SK-N-MC (cell line): ENCODE measurements around the gene RNF14.

Experiments used
- DNase-seq: peaks from one replicate; pipeline ENCODE4 v3.0.0-alpha.2; 2011; ENCODE audit warnings: low read depth, low spot score
- H3K27ac ChIP-seq: fragments of 200-600 bp; sonication (generic); 2 replicates; pipeline ENCODE4 v1.5.1; 2016; ENCODE audit warnings: mixed run types
- H3K36me3 ChIP-seq: fragments of 200-600 bp; sonication (generic); 2 replicates; pipeline ENCODE4 v1.6.1; 2017; ENCODE audit warnings: antibody characterized with exemption, low read length, mixed read lengths; ENCODE audit not compliant: insufficient read depth
- H3K4me3 ChIP-seq: fragments of 200-600 bp; sonication (generic); 2 replicates; pipeline ENCODE4 v1.5.1; 2016
- H3K9ac ChIP-seq: fragments of 200-600 bp; sonication (generic); 2 replicates; pipeline ENCODE4 v1.8.0; 2017; ENCODE audit warnings: mixed run types, mixed read lengths; ENCODE audit not compliant: insufficient read length
- H3K9me3 ChIP-seq: fragments of 200-600 bp; sonication (generic); 2 replicates; pipeline ENCODE4 v1.6.1; 2017; ENCODE audit warnings: low read depth, mild to moderate bottlenecking, antibody characterized with exemption, low read length, moderate library complexity, mixed read lengths
- EZH2 ChIP-seq: fragments of 200-600 bp; sonication (generic); IDR thresholded peaks from one replicate; pipeline ENCODE4 v1.6.1; 2017; ENCODE audit warnings: antibody characterized with exemption
- FOXP2 ChIP-seq: optimal IDR thresholded peaks from 2 replicates; pipeline ENCODE3; 2011; ENCODE audit warnings: mild to moderate bottlenecking, moderate library complexity; ENCODE audit not compliant: insufficient read depth; ENCODE audit errors: extremely low read length, control extremely low read depth
- POLR2AphosphoS5 ChIP-seq: IDR thresholded peaks from 2 replicates; pipeline ENCODE4 v1.6.1; 2012; ENCODE audit warnings: mild to moderate bottlenecking, low read depth, low read length, borderline replicate concordance

RNF14 gene

GRCh38 chr5:141989720-141990119, 20.8 kb downstream of the RNF14 start:
- Histone ChIP-seq H3K9me3 (no peaks in the 10 kb centered on the region), H3K27ac (no peak overlapping the region), H3K36me3 (peaks cover 47% of the 10 kb centered on the region), H3K9ac (no peak overlapping the region), H3K4me3 (no peak overlapping the region)
- TF ChIP-seq POLR2AphosphoS5 (no peak), EZH2 (no peak), FOXP2 (no peak)
- no peak for DNase-seq

GRCh38 chr5:141992349-141992963, 23.6 kb downstream of the RNF14 start:
- H3K36me3 ChIP-seq, result peaks cover 22% of the 10 kb centered on the region
- H3K27ac ChIP-seq, result no peak overlapping the region
- no peak overlapping the region for H3K4me3 ChIP-seq
- no peaks in the 10 kb centered on the region for H3K9me3 ChIP-seq
- no peak for TF ChIP-seq EZH2
- H3K9ac ChIP-seq, result no peak overlapping the region
- no peak for DNase-seq

GRCh38 chr5:141994511-141995136, 25.7 kb downstream of the RNF14 start:
- H3K27ac ChIP-seq, result no peak overlapping the region
- DNase-seq, result no peak
- H3K9me3 ChIP-seq, result no peaks in the 10 kb centered on the region
- no peak overlapping the region for H3K4me3 ChIP-seq
- H3K9ac ChIP-seq, result no peak overlapping the region
- TF ChIP-seq FOXP2, result no peak
- TF ChIP-seq POLR2AphosphoS5, result no peak
- H3K36me3 ChIP-seq, result peaks cover 15% of the 10 kb centered on the region

- TF ChIP-seq FOXP2, result no peak
- TF ChIP-seq POLR2AphosphoS5, result no peak
- TF ChIP-seq EZH2, result no peak
- no peak for DNase-seq
- no peaks in the 10 kb centered on the region for H3K9me3 ChIP-seq
- no peak overlapping the region for H3K27ac ChIP-seq
- no peak overlapping the region for H3K9ac ChIP-seq
- H3K36me3 ChIP-seq, result peaks cover 15% of the 10 kb centered on the region
- H3K4me3 ChIP-seq, result no peak overlapping the region
Observed at GRCh38 chr5:141995656-141996055, 26.8 kb downstream of the RNF14 start.

- TF ChIP-seq POLR2AphosphoS5 (no peak), FOXP2 (no peak), EZH2 (no peak)
- H3K36me3 ChIP-seq, result peaks cover 30% of the 10 kb centered on the region
- no peak overlapping the region for H3K27ac ChIP-seq
Observed at GRCh38 chr5:141997358-141997960, 28.6 kb downstream of the RNF14 start.

GRCh38 chr5:142000173-142000572, 31.3 kb downstream of the RNF14 start:
- no peaks in the 10 kb centered on the region for H3K9me3 ChIP-seq
- no peak for DNase-seq
- TF ChIP-seq EZH2 (no peak), FOXP2 (no peak), POLR2AphosphoS5 (no peak)
- peaks cover 39% of the 10 kb centered on the region for H3K36me3 ChIP-seq
- no peak overlapping the region for H3K4me3 ChIP-seq
- no peak overlapping the region for H3K27ac ChIP-seq
- H3K9ac ChIP-seq, result no peak overlapping the region

More at GRCh38 chr5:141997358-141997960, 28.6 kb downstream of the RNF14 start:
- Histone ChIP-seq H3K4me3 (no peak overlapping the region), H3K9ac (no peak overlapping the region), H3K9me3 (no peaks in the 10 kb centered on the region)
- no peak for DNase-seq

GRCh38 chr5:142000704-142001484, 32.0 kb downstream of the RNF14 start:
- Histone ChIP-seq H3K36me3 (peaks cover 43% of the 10 kb centered on the region), H3K9me3 (no peaks in the 10 kb centered on the region), H3K9ac (no peak overlapping the region), H3K4me3 (no peak overlapping the region), H3K27ac (0 out of 2 replicates have a peak overlapping the region, but pooled peaks have one; percentile 7)
- no peak for DNase-seq
- TF ChIP-seq POLR2AphosphoS5 (no peak), FOXP2 (no peak), EZH2 (no peak)

GRCh38 chr5:142003266-142003800, 34.4 kb downstream of the RNF14 start:
- peaks cover 62% of the 10 kb centered on the region for H3K36me3 ChIP-seq
- no peak overlapping the region for H3K27ac ChIP-seq
- no peak overlapping the region for H3K9ac ChIP-seq
- DNase-seq, result no peak
- no peaks in the 10 kb centered on the region for H3K9me3 ChIP-seq
- no peak overlapping the region for H3K4me3 ChIP-seq
- TF ChIP-seq POLR2AphosphoS5 (no peak), EZH2 (no peak), FOXP2 (no peak)
